ENCODE measurements around the gene ODF2.
"Not testable (repeated sequence)": the region's sequence is repeated elsewhere in the genome, so short reads cannot be mapped to it uniquely, and the experiment has no call there.

- TF ChIP-seq, protein P1, sequence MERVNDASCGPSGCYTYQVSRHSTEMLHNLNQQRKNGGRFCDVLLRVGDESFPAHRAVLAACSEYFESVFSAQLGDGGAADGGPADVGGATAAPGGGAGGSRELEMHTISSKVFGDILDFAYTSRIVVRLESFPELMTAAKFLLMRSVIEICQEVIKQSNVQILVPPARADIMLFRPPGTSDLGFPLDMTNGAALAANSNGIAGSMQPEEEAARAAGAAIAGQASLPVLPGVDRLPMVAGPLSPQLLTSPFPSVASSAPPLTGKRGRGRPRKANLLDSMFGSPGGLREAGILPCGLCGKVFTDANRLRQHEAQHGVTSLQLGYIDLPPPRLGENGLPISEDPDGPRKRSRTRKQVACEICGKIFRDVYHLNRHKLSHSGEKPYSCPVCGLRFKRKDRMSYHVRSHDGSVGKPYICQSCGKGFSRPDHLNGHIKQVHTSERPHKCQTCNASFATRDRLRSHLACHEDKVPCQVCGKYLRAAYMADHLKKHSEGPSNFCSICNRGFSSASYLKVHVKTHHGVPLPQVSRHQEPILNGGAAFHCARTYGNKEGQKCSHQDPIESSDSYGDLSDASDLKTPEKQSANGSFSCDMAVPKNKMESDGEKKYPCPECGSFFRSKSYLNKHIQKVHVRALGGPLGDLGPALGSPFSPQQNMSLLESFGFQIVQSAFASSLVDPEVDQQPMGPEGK (CRISPR knock-in tag; IDR thresholded peaks at IDR 0.05; ENCODE audit: borderline replicate concordance) = not testable (repeated sequence)
- not testable (repeated sequence) for TF ChIP-seq RARB (CRISPR knock-in tag; IDR thresholded peaks at IDR 0.05); GLIS3 (CRISPR knock-in tag; IDR thresholded peaks at IDR 0.05); ESRRG (CRISPR knock-in tag; IDR thresholded peaks at IDR 0.05); OSR1 (CRISPR knock-in tag; IDR thresholded peaks at IDR 0.05); BACH2 (CRISPR knock-in tag; IDR thresholded peaks at IDR 0.05; ENCODE audit: borderline replicate concordance); ISL1 (CRISPR knock-in tag; IDR thresholded peaks at IDR 0.05); TCF4 (CRISPR knock-in tag; IDR thresholded peaks at IDR 0.05; ENCODE audit: borderline replicate concordance); ARNTL (CRISPR knock-in tag; IDR thresholded peaks at IDR 0.05; ENCODE audit: borderline replicate concordance, low read depth); ZFP30 (CRISPR knock-in tag; IDR thresholded peaks at IDR 0.05); TOX (CRISPR knock-in tag; IDR thresholded peaks at IDR 0.05; ENCODE audit: borderline replicate concordance); TSHZ2 (CRISPR knock-in tag; IDR thresholded peaks at IDR 0.05); SNAI2 (CRISPR knock-in tag; IDR thresholded peaks at IDR 0.05)
- TF ChIP-seq, protein P2, sequence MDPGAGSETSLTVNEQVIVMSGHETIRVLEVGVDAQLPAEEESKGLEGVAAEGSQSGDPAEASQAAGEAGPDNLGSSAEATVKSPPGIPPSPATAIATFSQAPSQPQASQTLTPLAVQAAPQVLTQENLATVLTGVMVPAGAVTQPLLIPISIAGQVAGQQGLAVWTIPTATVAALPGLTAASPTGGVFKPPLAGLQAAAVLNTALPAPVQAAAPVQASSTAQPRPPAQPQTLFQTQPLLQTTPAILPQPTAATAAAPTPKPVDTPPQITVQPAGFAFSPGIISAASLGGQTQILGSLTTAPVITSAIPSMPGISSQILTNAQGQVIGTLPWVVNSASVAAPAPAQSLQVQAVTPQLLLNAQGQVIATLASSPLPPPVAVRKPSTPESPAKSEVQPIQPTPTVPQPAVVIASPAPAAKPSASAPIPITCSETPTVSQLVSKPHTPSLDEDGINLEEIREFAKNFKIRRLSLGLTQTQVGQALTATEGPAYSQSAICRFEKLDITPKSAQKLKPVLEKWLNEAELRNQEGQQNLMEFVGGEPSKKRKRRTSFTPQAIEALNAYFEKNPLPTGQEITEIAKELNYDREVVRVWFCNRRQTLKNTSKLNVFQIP (CRISPR knock-in tag; IDR thresholded peaks at IDR 0.05; ENCODE audit: borderline replicate concordance, low read depth) = not testable (repeated sequence)
Observed at GRCh38 chr9:128423356-128423755, 32.5 kb upstream of the ODF2 start.
